Fibroblast of lung (primary cell): ENCODE measurements around the gene DLG2. TPM values are rescaled to one million over a fixed set of nuclear protein-coding genes. Genes with fewer than 3 reads are reported as not detected.

Experiments used
- DNase-seq, 2 donors: peaks; one replicate each; pipeline versions ENCODE4 v3.0.0 to v3.0.0-alpha.2; 2010; ENCODE audit warnings: low read depth in 2 of 2
- H2AFZ ChIP-seq: 2 replicates; pipeline ENCODE4 v1.5.1; 2012; ENCODE audit warnings: low read length, control low read depth, inconsistent platforms
- H3K27ac ChIP-seq: 2 replicates; pipeline ENCODE4 v1.5.1; 2011; ENCODE audit warnings: low read length, control low read depth; ENCODE audit not compliant: insufficient read depth
- H3K27me3 ChIP-seq: 2 replicates; pipeline ENCODE4 v1.5.1; 2011; ENCODE audit warnings: mild to moderate bottlenecking, low read length; ENCODE audit not compliant: control insufficient read depth, insufficient read depth
- H3K36me3 ChIP-seq: 2 replicates; pipeline ENCODE4 v1.5.1; 2011; ENCODE audit warnings: low read length; ENCODE audit not compliant: control insufficient read depth, insufficient read depth
- H3K4me1 ChIP-seq: 2 replicates; pipeline ENCODE4 v1.5.1; 2011; ENCODE audit warnings: low read length; ENCODE audit not compliant: control insufficient read depth, insufficient read depth; ENCODE audit errors: extremely low read depth
- H3K4me2 ChIP-seq: 2 replicates; pipeline ENCODE4 v1.5.1; 2011; ENCODE audit warnings: low read length, control low read depth; ENCODE audit not compliant: insufficient read depth; ENCODE audit errors: extremely low read depth
- H3K4me3 ChIP-seq, 4 experiments: fragments of 200-600 bp in 1 of 4; sonication (generic) in 1 of 4; replicated peaks in 1 of 4; 2 replicates each; pipeline ENCODE4 v1.5.1; 2011 to 2016; ENCODE audit warnings: low read length in 4 of 4, low read depth in 3 of 4, mild to moderate bottlenecking in 3 of 4, control low read depth in 2 of 4, inconsistent platforms in 1 of 4, mixed read lengths in 1 of 4; ENCODE audit not compliant: insufficient read depth in 1 of 4; ENCODE audit errors: control extremely low read depth in 1 of 4
- H3K79me2 ChIP-seq: 2 replicates; pipeline ENCODE4 v1.5.1; 2012; ENCODE audit warnings: mild to moderate bottlenecking, low read length, inconsistent platforms; ENCODE audit not compliant: control insufficient read depth, insufficient read depth
- H3K9ac ChIP-seq: 2 replicates; pipeline ENCODE4 v1.5.1; 2011; ENCODE audit warnings: mild to moderate bottlenecking, low read length, control low read depth; ENCODE audit not compliant: insufficient read depth
- H3K9me3 ChIP-seq: 2 replicates; pipeline ENCODE4 v1.5.1; 2012; ENCODE audit warnings: low read depth, low read length; ENCODE audit not compliant: control insufficient read depth, insufficient read depth
- H4K20me1 ChIP-seq: 2 replicates; pipeline ENCODE4 v1.5.1; 2011; ENCODE audit warnings: low read length; ENCODE audit not compliant: control insufficient read depth, insufficient read depth; ENCODE audit errors: extremely low read depth
- EZH2 ChIP-seq: IDR thresholded peaks from 2 replicates; pipeline ENCODE4 v1.5.1; 2012; ENCODE audit warnings: low read length, control low read depth, mild to moderate bottlenecking; ENCODE audit errors: missing control alignments
- polyA plus RNA-seq, 2 donors: library from polyadenylated mRNA; depleted of rRNA in 1 of 2; stranded (reverse) in 1 of 2; unstranded in 1 of 2; fragments of >200 nt; gene quantifications; 2 replicates each; pipeline ENCODE4 v1.2.1, GENCODE V29; 2011 to 2012; ENCODE audit warnings: missing spikeins in 1 of 2
- total RNA-seq: library from RNA; depleted of rRNA; stranded (reverse); fragments of >200 nt; gene quantifications from 2 replicates; pipeline ENCODE4 v1.2.1, GENCODE V29; 2014
- TF ChIP-seq, protein P1 (sequence below), 2 donors: IDR thresholded peaks in 1 of 2; conservative IDR thresholded peaks in 1 of 2; 1 replicate in 1 of 2; 2 replicates in 1 of 2; pipeline ENCODE4 v1.5.1; 2011 to 2012; ENCODE audit warnings: low read length in 2 of 2, control low read depth in 1 of 2, inconsistent platforms in 1 of 2, low read depth in 1 of 2, mild to moderate bottlenecking in 1 of 2

DLG2 gene
- total and polyA plus RNA-seq, 2 donors (not counting 1 experiment from before 2014, with no cell fraction given) = 0.77 to 2.3 TPM

DNA sequence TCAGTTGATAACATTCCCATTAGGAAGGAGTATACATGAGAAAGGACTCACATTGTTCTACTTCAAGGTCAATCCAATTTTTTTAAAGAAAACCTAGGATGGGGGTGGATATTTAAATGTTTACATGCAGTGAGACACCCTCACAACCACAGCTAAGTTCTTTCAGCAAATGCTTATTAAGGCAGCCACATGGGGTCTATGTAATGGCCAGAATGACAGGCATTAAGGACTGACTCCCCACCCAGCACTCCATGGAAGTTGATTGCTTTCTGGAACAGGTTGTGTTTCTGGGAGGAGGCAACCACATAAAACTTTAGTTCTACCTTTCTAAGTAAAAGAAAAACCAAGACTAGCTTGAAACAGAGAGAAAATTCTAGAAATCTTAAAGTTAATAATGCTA, 1678.9 kb downstream of the DLG2 start:
- no peak overlapping the region for H3K9ac ChIP-seq
- no peaks in the 10 kb centered on the region for H3K9me3 ChIP-seq
- no peaks in the 10 kb centered on the region for H3K4me1 ChIP-seq
- DNase-seq = no peak
- no peaks in the 10 kb centered on the region for H3K36me3 ChIP-seq
- H3K4me3 ChIP-seq = no peak overlapping the region
- H2AFZ ChIP-seq = no peak overlapping the region
- no peak overlapping the region for H3K27ac ChIP-seq
- H3K79me2 ChIP-seq = no peaks in the 10 kb centered on the region
- H3K27me3 ChIP-seq = no peaks in the 10 kb centered on the region
- TF ChIP-seq, protein P1, sequence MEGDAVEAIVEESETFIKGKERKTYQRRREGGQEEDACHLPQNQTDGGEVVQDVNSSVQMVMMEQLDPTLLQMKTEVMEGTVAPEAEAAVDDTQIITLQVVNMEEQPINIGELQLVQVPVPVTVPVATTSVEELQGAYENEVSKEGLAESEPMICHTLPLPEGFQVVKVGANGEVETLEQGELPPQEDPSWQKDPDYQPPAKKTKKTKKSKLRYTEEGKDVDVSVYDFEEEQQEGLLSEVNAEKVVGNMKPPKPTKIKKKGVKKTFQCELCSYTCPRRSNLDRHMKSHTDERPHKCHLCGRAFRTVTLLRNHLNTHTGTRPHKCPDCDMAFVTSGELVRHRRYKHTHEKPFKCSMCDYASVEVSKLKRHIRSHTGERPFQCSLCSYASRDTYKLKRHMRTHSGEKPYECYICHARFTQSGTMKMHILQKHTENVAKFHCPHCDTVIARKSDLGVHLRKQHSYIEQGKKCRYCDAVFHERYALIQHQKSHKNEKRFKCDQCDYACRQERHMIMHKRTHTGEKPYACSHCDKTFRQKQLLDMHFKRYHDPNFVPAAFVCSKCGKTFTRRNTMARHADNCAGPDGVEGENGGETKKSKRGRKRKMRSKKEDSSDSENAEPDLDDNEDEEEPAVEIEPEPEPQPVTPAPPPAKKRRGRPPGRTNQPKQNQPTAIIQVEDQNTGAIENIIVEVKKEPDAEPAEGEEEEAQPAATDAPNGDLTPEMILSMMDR (conservative IDR thresholded peaks at IDR 0.05 in 1 of 2, IDR thresholded peaks at IDR 0.05 in 1 of 2; ENCODE audit: low read depth in 1 of 2, low read length in 2 of 2) = no peak
- no peak for TF ChIP-seq EZH2
- H4K20me1 ChIP-seq = no peaks in the 10 kb centered on the region
- H3K4me2 ChIP-seq = no peak overlapping the region

DNA sequence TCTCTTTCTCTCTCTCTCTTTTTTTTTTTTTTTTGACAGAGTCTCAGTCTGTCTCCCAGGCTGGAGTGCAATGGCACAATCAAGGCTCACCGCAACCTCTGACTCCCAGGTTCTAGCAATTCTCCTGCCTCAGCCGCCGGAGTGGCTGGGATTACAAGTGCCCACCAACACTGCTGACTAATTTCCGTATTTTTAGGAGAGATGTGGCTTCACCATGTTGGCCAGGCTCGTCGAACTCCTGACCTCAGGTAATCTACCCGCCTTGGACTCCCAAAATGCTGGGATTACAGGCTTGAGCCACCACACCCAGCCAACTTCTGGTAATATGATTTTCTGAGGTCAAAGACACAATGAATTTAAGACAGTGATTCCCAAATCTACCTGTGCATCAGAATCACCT, 1681.2 kb downstream of the DLG2 start:
- Histone ChIP-seq H3K9ac (no peak overlapping the region), H4K20me1 (no peaks in the 10 kb centered on the region), H3K4me2 (no peak overlapping the region), H3K36me3 (no peaks in the 10 kb centered on the region), H2AFZ (no peak overlapping the region), H3K4me1 (no peaks in the 10 kb centered on the region), H3K27ac (no peak overlapping the region), H3K27me3 (no peaks in the 10 kb centered on the region), H3K79me2 (no peaks in the 10 kb centered on the region), H3K4me3 (no peak overlapping the region), H3K9me3 (no peaks in the 10 kb centered on the region)
- TF ChIP-seq, protein P1 (conservative IDR thresholded peaks at IDR 0.05 in 1 of 2, IDR thresholded peaks at IDR 0.05 in 1 of 2; ENCODE audit: low read depth in 1 of 2, low read length in 2 of 2) = no peak
- no peak for TF ChIP-seq EZH2
- DNase-seq = no peak

DNA sequence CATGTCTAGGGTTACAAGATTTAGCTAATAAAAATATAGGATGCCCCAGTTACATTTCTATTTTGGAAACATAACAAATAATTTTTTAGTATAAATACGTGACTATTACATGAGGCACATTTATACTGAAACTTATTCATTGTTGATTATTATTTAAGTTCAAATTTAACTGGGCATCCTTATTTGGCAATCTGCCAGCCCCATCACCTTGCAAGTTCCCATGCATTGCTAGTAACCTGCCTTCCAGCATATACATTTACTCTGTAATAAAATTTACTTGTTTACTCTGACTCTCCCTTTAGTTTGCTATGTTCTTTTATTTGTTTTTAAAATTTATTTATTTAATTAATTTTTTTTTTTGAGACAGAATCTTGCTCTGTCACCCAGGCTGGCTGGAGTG, 1686.1 kb downstream of the DLG2 start:
- Histone ChIP-seq H3K4me2 (no peak overlapping the region), H3K9ac (no peak overlapping the region), H2AFZ (no peak overlapping the region), H3K4me1 (no peaks in the 10 kb centered on the region), H3K36me3 (no peaks in the 10 kb centered on the region), H3K9me3 (no peaks in the 10 kb centered on the region), H3K27ac (no peak overlapping the region), H4K20me1 (no peaks in the 10 kb centered on the region), H3K79me2 (no peaks in the 10 kb centered on the region), H3K4me3 (no peak overlapping the region), H3K27me3 (no peaks in the 10 kb centered on the region)
- DNase-seq = no peak
- TF ChIP-seq, protein P1 (conservative IDR thresholded peaks at IDR 0.05 in 1 of 2, IDR thresholded peaks at IDR 0.05 in 1 of 2; ENCODE audit: low read depth in 1 of 2, low read length in 2 of 2) = no peak
- no peak for TF ChIP-seq EZH2
